Activated CD4-positive, alpha-beta T cell treated with anti-CD3 and anti-CD28 coated beads, Interleukin-10, Interleukin-2, amounts not matched to agents 100 ng/mL and 50 ng/mL, durations not matched to agents 16 hours and 8 hours (primary cell): Measurements from ENCODE around the gene SSBP2.
"Not testable (repeated sequence)": the region's sequence is repeated elsewhere in the genome, so short reads cannot be mapped to it uniquely, and the experiment has no call there.

Experiments used
- DNase-seq: peaks from one replicate; pipeline ENCODE4 v3.0.0-alpha.2; 2020

Gene SSBP2

GRCh38 chr5:81516091-81516490, 234.8 kb downstream of the SSBP2 start:
- no peak for DNase-seq

- peak; percentile 6 for DNase-seq
Observed at GRCh38 chr5:81513982-81514381, 236.9 kb downstream of the SSBP2 start.

- no peak for DNase-seq
Observed at GRCh38 chr5:81513473-81513872, 237.4 kb downstream of the SSBP2 start.

- peak; percentile 75 for DNase-seq
Observed at GRCh38 chr5:81506900-81507588, 243.9 kb downstream of the SSBP2 start.

- DNase-seq, result no peak
Observed at GRCh38 chr5:81506378-81506777, 244.5 kb downstream of the SSBP2 start.

GRCh38 chr5:81505672-81506071, 245.2 kb downstream of the SSBP2 start:
- DNase-seq, result no peak

- DNase-seq, result not testable (repeated sequence)
Observed at GRCh38 chr5:81503602-81504001, 247.3 kb downstream of the SSBP2 start.

- DNase-seq, result no peak
Observed at GRCh38 chr5:81495286-81495685, 255.6 kb downstream of the SSBP2 start.

- DNase-seq, result no peak
Observed at GRCh38 chr5:81488862-81489261, 262.0 kb downstream of the SSBP2 start.

GRCh38 chr5:81486711-81487110, 264.2 kb downstream of the SSBP2 start:
- peak; percentile 1 for DNase-seq

GRCh38 chr5:81482595-81482994, 268.3 kb downstream of the SSBP2 start:
- DNase-seq, result no peak

- DNase-seq, result not testable (repeated sequence)
Observed at GRCh38 chr5:81473395-81473794, 277.5 kb downstream of the SSBP2 start.

GRCh38 chr5:81469676-81470075, 281.2 kb downstream of the SSBP2 start:
- no peak for DNase-seq

GRCh38 chr5:81450940-81451339, 300.0 kb downstream of the SSBP2 start:
- no peak for DNase-seq

GRCh38 chr5:81435023-81435422, 315.9 kb downstream of the SSBP2 start:
- DNase-seq, result no peak

- DNase-seq, result no peak
Observed at GRCh38 chr5:81429985-81430384, 320.9 kb downstream of the SSBP2 start.

GRCh38 chr5:81429363-81429762, 321.5 kb downstream of the SSBP2 start:
- no peak for DNase-seq

- DNase-seq, result no peak
Observed at GRCh38 chr5:81428861-81429260, 322.0 kb downstream of the SSBP2 start.

- DNase-seq, result no peak
Observed at GRCh38 chr5:81428446-81428845, 322.5 kb downstream of the SSBP2 start.

GRCh38 chr5:81427566-81427965, 323.3 kb downstream of the SSBP2 start:
- DNase-seq, result no peak

GRCh38 chr5:81426359-81427030, 324.4 kb downstream of the SSBP2 start:
- no peak for DNase-seq

GRCh38 chr5:81425569-81425968, 325.3 kb downstream of the SSBP2 start:
- DNase-seq, result peak; percentile 64

GRCh38 chr5:81424728-81425127, 326.2 kb downstream of the SSBP2 start:
- no peak for DNase-seq

GRCh38 chr5:81422671-81423070, 328.2 kb downstream of the SSBP2 start:
- DNase-seq, result no peak
